Fibroblast of skin of right quadriceps (primary cell): ENCODE measurements around the gene ARMC3.
A peak's percentile ranks its signal among the peaks of the same experiment; 100 is the strongest.

Experiments
- DNase-seq: peaks from one replicate; pipeline ENCODE4 v3.0.0-alpha.2; 2013

Gene ARMC3

GRCh38 chr10:22997096-22997495, 69.2 kb downstream of the ARMC3 start:
- peak; percentile 9 for DNase-seq

DNA sequence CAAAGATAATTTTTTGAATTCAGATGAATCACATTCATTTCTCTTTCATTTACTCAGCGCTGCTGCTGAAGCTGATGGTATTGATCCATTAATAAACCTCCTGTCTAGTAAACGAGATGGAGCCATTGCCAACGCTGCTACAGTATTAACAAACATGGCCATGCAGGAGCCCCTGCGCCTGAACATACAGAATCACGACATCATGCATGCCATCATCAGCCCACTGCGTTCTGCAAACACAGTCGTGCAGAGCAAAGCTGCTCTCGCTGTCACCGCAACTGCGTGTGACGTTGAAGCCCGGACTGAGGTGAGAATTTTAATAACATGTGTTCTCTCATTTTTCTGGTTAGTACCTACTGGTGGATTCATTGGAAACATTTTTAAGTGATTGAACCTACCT, 70.2 kb downstream of the ARMC3 start:
- no peak for DNase-seq

- no peak for DNase-seq
Measured at GRCh38 chr10:22999942-23000341, 72.1 kb downstream of the ARMC3 start.

GRCh38 chr10:23001901-23002516, 74.2 kb downstream of the ARMC3 start:
- no peak for DNase-seq

DNA sequence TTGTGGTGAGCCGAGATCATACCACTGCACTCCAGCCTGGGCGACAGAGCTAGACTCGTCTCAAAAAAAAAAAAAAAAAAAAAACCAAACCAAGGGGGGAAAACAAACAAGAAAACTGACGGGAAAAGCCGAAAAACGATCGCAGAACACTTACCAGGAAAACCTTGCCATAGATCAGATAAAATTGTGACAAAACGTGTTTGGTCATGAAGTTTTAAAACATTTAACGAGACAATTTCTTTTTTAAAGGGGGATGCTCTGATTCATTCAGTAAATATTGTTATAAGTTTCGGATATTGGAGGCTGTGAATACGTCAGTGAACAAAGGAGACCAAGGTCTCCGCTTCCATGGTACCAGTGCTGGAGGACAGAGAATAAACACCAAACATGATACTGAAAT, 77.3 kb downstream of the ARMC3 start:
- DNase-seq = no peak

DNA sequence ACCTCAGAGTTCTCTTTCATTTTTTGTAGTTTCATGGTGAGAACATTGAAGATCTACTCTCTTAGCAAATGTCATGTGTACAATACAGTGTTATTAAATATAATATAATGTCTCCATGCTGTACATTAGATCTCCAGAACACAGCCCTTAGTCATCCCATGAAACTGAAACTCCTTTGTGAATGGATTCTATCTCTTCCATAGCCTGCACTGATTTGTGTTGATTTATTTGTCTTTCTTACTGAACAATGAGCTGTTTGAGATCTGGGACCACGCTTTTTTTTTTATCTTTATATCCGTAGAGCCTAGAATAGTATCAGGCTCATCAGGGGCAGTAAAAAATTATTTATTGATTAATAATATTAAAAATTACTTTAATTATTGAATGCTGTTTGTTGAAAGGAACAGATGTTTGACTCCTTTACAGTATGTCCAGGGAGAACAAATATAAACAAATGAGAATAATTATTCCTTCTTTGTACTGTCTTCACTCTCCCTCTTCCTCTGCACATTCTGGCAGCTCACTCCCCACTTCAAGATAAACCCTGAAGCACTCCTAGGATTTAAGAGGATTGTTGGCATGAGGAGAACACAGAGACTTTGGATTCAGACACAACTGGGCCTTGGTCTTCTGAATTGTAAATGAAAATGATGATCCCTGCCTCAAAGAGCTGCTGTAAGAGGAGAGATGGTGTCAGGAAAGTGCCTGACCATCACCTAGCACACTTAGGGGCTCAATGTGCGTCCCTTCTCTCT, 85.9 kb downstream of the ARMC3 start:
- no peak for DNase-seq

GRCh38 chr10:23015021-23015707, 87.3 kb downstream of the ARMC3 start:
- DNase-seq = no peak

DNA sequence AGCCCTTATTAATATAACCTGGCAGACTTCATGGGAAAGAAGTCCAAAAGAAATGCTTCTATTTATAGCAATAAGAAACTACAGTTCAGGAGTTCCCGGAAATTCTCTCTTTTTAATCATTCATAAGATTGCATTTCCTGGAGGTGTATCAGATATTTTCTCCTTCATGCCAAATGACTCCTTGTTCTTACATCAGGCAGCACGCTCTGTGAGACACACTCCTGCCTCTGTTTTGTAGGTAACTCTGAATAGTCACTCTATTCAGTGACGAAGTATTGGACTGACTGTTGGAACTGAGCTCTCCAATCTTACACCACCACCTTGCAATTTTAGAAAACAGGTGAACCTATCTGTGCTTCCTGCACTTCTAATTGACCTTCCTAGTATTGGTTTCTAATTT, 88.8 kb downstream of the ARMC3 start:
- DNase-seq = no peak

DNA sequence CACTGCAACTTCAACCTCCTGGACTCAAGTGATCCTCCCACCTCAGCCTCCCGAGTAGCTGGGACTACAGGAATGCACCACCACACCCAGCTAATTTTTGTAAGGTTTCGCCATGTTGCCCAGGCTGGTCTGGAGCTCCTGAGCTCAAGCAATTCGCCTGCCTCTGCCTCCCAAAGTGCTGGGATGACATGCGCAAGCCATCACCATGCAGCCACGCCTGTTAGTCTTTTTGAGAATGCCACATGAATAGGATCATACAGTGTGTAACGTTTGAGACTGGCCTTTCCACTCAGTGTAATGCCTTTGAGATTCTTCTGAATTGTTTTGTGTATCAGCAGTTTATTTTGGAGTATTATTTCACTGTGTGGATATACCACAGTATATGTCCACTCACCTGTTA, 91.8 kb downstream of the ARMC3 start:
- no peak for DNase-seq

GRCh38 chr10:23021430-23021829, 93.6 kb downstream of the ARMC3 start:
- no peak for DNase-seq

DNA sequence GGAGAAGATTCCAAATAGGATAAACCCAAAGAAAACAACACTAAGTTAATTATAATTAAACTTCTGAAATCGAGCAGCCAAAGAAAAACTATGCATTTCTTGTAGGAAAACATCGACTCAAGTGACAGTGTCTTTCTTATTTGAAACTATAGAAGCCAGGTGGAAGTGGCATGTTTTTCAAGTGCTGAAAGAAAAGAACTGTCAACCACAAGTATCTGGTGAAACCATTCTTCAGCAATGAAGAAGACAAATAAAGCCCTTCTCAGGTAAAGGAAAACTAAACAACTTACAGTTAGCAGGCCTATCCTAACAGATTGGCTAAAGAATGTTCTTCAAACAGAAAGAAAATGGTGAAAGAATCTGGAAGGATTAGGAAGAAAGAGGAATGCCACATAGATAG, 96.1 kb downstream of the ARMC3 start:
- no peak for DNase-seq

- no peak for DNase-seq
Measured at GRCh38 chr10:23031318-23031717, 103.5 kb downstream of the ARMC3 start.

DNA sequence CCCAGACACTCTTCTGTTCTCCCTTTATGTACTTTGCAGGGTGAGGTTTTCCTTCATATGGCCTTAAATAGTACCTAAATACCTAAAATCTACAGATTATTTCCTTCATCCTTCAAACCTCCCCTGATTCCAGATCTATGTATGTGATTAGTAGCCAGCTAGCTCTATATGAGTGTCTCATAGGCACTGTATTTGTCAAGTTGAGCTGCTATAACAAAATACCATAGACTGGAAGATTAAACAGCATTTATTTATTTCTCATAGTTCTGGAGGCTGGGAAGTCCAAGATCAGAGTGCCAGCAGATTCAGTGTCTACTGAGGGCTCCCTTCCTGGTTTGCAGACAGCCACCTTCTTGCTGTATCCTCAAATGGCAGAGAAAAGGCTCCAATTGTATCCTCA, 106.9 kb downstream of the ARMC3 start:
- no peak for DNase-seq

GRCh38 chr10:23035569-23035968, 107.7 kb downstream of the ARMC3 start:
- DNase-seq = no peak

- DNase-seq = no peak
Measured at GRCh38 chr10:23037152-23037551, 109.3 kb downstream of the ARMC3 start.

- DNase-seq = no peak
Measured at GRCh38 chr10:23037561-23037960, 109.7 kb downstream of the ARMC3 start.

DNA sequence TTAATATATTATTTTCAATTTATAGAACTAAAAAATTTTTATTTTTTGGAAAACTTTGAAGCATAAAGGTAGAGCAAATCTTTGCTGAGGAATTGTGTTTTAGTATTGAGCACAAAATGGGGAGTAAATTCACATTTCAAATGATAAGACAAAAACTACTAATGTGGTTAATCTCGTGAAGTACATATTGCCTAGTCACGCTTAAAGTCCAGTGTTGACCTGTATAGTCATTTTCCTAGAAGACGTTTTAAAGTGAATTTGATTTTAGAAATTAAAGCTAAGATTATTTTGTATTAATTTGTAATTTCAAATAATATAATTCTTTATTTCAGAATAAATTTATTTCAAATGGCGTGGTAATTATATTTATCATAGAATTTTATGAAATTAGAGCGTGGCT, 110.3 kb downstream of the ARMC3 start:
- no peak for DNase-seq

- no peak for DNase-seq
Measured at GRCh38 chr10:23040002-23040401, 112.1 kb downstream of the ARMC3 start.

GRCh38 chr10:23046027-23046426, 118.2 kb downstream of the ARMC3 start:
- no peak for DNase-seq

DNA sequence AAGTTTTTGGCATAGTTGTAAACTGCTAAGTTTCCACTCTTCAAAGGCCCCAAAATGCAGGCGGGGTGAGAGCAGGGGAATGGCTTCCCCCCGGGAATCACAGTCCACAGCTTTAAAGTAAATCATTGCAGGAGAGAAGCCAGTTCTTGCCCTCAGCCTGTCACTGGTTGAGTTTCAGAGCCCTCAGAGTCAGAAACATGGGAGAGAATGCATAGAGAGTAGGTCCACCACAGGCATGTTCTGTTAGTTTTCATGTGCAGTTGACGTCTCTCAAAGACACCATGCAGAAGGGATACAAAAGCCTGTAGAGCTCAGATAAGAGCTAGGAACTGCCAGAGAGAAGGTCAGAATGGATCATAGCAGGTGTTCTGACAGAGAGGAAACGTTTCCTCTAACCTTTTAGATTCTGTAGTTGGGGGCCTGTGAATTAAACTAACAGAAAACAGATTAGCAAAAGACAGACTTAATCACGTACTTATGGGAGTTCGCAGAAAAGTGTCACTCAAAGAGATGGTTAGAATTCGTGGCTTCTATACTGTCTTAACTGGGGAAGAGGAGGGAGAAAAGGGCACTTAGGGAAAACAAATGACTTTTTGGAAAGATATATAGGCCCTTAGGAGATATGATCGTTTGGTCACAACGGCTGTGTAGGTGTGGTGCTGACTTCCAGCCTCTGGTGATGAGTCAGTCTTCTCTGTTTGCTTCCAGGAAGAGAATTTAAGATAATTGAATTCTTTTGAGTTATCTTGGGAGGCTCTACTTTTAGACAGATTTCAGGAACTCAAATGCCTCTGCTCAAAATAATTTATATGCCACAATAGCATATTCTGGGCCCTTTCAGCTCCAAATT, 119.6 kb downstream of the ARMC3 start:
- no peak for DNase-seq

DNA sequence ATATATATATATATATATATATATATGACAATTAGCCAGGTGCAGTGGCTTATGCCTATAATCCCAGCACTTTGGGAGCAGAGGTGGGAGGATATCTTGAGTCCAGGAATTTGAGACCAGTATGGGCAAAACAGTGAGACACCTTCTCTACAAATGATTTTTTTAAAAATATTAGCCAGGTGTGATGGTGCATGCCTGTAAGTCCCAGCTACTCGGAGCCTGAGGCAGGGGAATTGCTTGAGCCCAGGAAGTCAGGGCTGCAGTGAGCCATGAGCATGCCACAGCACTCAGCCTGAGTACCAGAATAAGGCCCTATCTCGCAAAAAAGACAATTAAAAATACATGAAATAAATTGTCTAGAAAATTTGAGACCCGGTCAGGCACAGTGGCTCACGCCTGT, 120.3 kb downstream of the ARMC3 start:
- no peak for DNase-seq

DNA sequence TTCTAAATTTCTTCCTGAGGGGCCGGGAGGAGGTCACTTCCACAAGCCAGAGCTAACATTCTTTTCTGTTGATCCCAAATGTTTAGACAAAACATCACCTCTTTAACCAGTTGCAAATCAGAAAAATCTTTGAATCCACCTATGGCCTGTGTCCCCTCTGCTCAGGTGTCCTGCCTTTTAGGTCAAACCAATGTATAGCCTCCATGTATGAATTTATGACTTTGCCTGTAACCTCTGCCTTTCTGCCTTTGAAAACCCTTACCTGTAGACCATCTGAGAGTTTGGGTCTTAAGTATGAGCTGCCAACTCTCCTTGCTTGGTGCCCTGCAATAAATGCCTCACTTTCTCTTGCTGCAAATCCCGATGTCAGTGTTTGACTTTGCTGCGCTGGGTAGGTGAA, 123.4 kb downstream of the ARMC3 start:
- no peak for DNase-seq

- DNase-seq = no peak
Measured at GRCh38 chr10:23051855-23052331, 124.0 kb downstream of the ARMC3 start.
